B cell (primary cell): Measurements from ENCODE around the gene C17orf50. TPM values are rescaled to one million over a fixed set of nuclear protein-coding genes. Genes with fewer than 3 reads are reported as not detected.

Source experiments
- ATAC-seq: fragments of 200-7000 bp; cut with Tn5 transposase; one replicate; pipeline ENCODE4 v1.10.0; 2021; ENCODE audit warnings: low read depth, mild to moderate bottlenecking, moderate number of reproducible peaks, moderate library complexity
- CTCF ChIA-PET: fragments of 350-600 bp; sonication (Branson Sonifier 250); formaldehyde crosslinking; loops from one replicate; lab custom pipeline; 2021; ENCODE audit warnings: antibody characterized with exemption, inconsistent platforms; lab: Charles Lee
- POLR2A ChIA-PET: fragments of 350-600 bp; sonication (Branson Sonifier 250); formaldehyde crosslinking; loops from one replicate; lab custom pipeline; 2021; ENCODE audit warnings: antibody characterized with exemption; lab: Charles Lee
- DNase-seq: peaks from one replicate; pipeline ENCODE4 v3.0.0; 2013
- H2AFZ ChIP-seq: 2 replicates; pipeline ENCODE4 v1.6.1; 2012; ENCODE audit warnings: mild to moderate bottlenecking, low read depth, low read length; ENCODE audit not compliant: insufficient read depth, poor library complexity, severe bottlenecking
- H3K27ac ChIP-seq, 2 donors: 1 replicate in 1 of 2; 2 replicates in 1 of 2; pipeline ENCODE4 v1.5.1; 2012 to 2013; ENCODE audit warnings: low read length in 2 of 2, mild to moderate bottlenecking in 2 of 2, moderate library complexity in 1 of 2
- H3K27me3 ChIP-seq, 4 experiments: fragments of 200-600 bp in 1 of 4; sonication (generic) in 1 of 4; replicated peaks in 1 of 4; 1 replicate in 2 of 4; 2 replicates in 2 of 4; pipeline versions ENCODE4 v1.6.1 to v1.7.0; 2013 to 2016; ENCODE audit warnings: low read length in 3 of 4, mild to moderate bottlenecking in 2 of 4, mixed read lengths in 1 of 4, moderate library complexity in 1 of 4; ENCODE audit not compliant: insufficient read depth in 4 of 4, control insufficient read depth in 3 of 4; ENCODE audit errors: control extremely low read depth in 1 of 4
- H3K36me3 ChIP-seq, 2 experiments: replicated peaks in 1 of 2; 1 replicate in 1 of 2; 2 replicates in 1 of 2; pipeline versions ENCODE4 v1.6.1 to v1.7.1; 2013; ENCODE audit warnings: low read length in 1 of 2; ENCODE audit not compliant: insufficient read depth in 2 of 2, control insufficient read depth in 1 of 2; ENCODE audit errors: control extremely low read depth in 1 of 2, extremely low read depth in 1 of 2
- H3K4me1 ChIP-seq, 2 donors: fragments of 200-600 bp in 1 of 2; sonication (generic) in 1 of 2; 1 replicate in 1 of 2; 2 replicates in 1 of 2; pipeline versions ENCODE4 v1.5.1 to v1.6.1; 2013 to 2017; ENCODE audit warnings: low read length in 2 of 2; ENCODE audit not compliant: control insufficient read depth in 2 of 2, insufficient read depth in 2 of 2
- H3K4me2 ChIP-seq: replicated peaks from 2 replicates; pipeline ENCODE3; 2012; ENCODE audit warnings: mild to moderate bottlenecking, low read depth, low read length; ENCODE audit not compliant: poor library complexity, severe bottlenecking
- H3K4me3 ChIP-seq, 5 experiments: fragments of 200-600 bp in 1 of 5; sonication (generic) in 1 of 5; 1 replicate in 3 of 5; 2 replicates in 2 of 5; pipeline versions ENCODE4 v1.5.1 to v1.7.0; 2011 to 2016; ENCODE audit warnings: low read length in 4 of 5, mild to moderate bottlenecking in 4 of 5, low read depth in 2 of 5, control low read depth in 1 of 5, moderate library complexity in 1 of 5; ENCODE audit not compliant: insufficient read depth in 1 of 5; ENCODE audit errors: control extremely low read depth in 1 of 5, extremely low read depth in 1 of 5
- H3K79me2 ChIP-seq: fragments of 200-600 bp; sonication (generic); one replicate; pipeline ENCODE4 v1.6.0; 2016; ENCODE audit warnings: low read length; ENCODE audit not compliant: control insufficient read depth, insufficient read depth
- H3K9ac ChIP-seq: fragments of 200-600 bp; sonication (generic); 2 replicates; pipeline ENCODE4 v1.6.1; 2017; ENCODE audit warnings: mild to moderate bottlenecking, low read length, moderate library complexity
- H3K9me3 ChIP-seq, 3 donors: one replicate each; pipeline versions ENCODE4 v1.6.1 to v1.7.1; 2013; ENCODE audit warnings: low read length in 2 of 3; ENCODE audit not compliant: control insufficient read depth in 2 of 3, insufficient read depth in 1 of 3; ENCODE audit errors: control extremely low read depth in 1 of 3
- H4K20me1 ChIP-seq: 2 replicates; pipeline ENCODE4 v1.6.0; 2012; ENCODE audit warnings: mild to moderate bottlenecking, low read length; ENCODE audit not compliant: insufficient read depth, control insufficient read depth, poor library complexity, severe bottlenecking
- H3K27ac Mint-ChIP-seq: one replicate; pipeline ENCODE4 v1.8.0; 2021; ENCODE audit warnings: mixed read lengths
- H3K27me3 Mint-ChIP-seq: one replicate; pipeline ENCODE4 v1.8.0; 2021; ENCODE audit warnings: mixed read lengths
- H3K4me1 Mint-ChIP-seq: one replicate; pipeline ENCODE4 v1.8.0; 2021; ENCODE audit warnings: mixed read lengths
- H3K4me3 Mint-ChIP-seq: one replicate; pipeline ENCODE4 v1.8.0; 2021; ENCODE audit warnings: mixed read lengths
- H3K9me3 Mint-ChIP-seq: one replicate; pipeline ENCODE4 v1.8.0; 2022; ENCODE audit warnings: mixed read lengths; ENCODE audit not compliant: insufficient read depth
- EZH2 ChIP-seq: IDR thresholded peaks from 2 replicates; pipeline ENCODE4 v1.6.1; 2012; ENCODE audit warnings: borderline replicate concordance, low read depth, mild to moderate bottlenecking, moderate library complexity, low read length; ENCODE audit not compliant: insufficient read depth, poor library complexity, severe bottlenecking
- WGBS: methylation state at CpG from one replicate; pipeline ENCODE4 v1.1.5; 2013; ENCODE audit warnings: missing lambda C conversion rate; ENCODE audit not compliant: insufficient coverage; 5-methylcytosine and 5-hydroxymethylcytosine counted together
- intact Hi-C: fragments of 100-400 bp; cut with micrococcal nuclease; formaldehyde crosslinking; loops from one replicate; pipeline ENCODE4 v1.10.0; 2022
- polyA plus RNA-seq: library from polyadenylated mRNA; depleted of rRNA; stranded (reverse); fragments of >200 nt; gene quantifications from 2 replicates; pipeline ENCODE4 v1.2.3, GENCODE V29; 2012
- total RNA-seq, 2 donors: library from RNA; stranded (reverse); fragments of 120-200 nt in 1 of 2; gene quantifications; 1 replicate in 1 of 2; 2 replicates in 1 of 2; pipeline versions ENCODE4 v1.2.3 to v1.2.4, GENCODE V29; 2013 to 2022
- TF ChIP-seq, protein P1 (sequence below): fragments of 200-600 bp; IDR thresholded peaks from one replicate; pipeline ENCODE4 v1.8.0; 2022; ENCODE audit warnings: antibody characterized with exemption, mild to moderate bottlenecking

C17orf50 gene
- total and polyA plus RNA-seq, 2 donors (not counting 1 experiment from before 2014, with no cell fraction given): not detected

GRCh38 chr17:35808962-35809854 lies 48.5 kb downstream of the C17orf50 start, which contains the start of gene TAF15:
TAF15 (plus strand) TSS chr17:35809484; CDS start chr17:35809570, 86 bp downstream.
- ATAC-seq (peak; percentile 87), DNase-seq (peak; percentile 98)
- Mint-ChIP-seq H3K9me3 (no peaks in the 10 kb centered on the region), H3K27me3 (no peaks in the 10 kb centered on the region), H3K4me1 (peaks cover 47% of the 10 kb centered on the region), H3K27ac (peak within 1 kb of the TSS; percentile 97), H3K4me3 (peak within 1 kb of the TSS; percentile 92)
- H3K4me1 ChIP-seq: peaks cover 29 to 34% of the 10 kb centered on the region in 2 donors
- peak within 1 kb of the TSS; percentile 91 to 93 for H3K27ac ChIP-seq
- CTCF ChIA-PET: interaction anchor here (0.7 to 8.7 kb wide), 16 partner anchors 8 to 1140 kb away, joined by 3 to 349 read pairs (median 5); partner anchors contain the start of genes AATF and C17orf50
- H3K9me3 ChIP-seq: no peaks in the 10 kb centered on the region
- peaks cover 41% of the 10 kb centered on the region for H4K20me1 ChIP-seq
- intact Hi-C loops: loop anchor here (1.0 to 10.0 kb wide), 4 partner anchors 45 to 241 kb away; partner anchors contain the start of gene AP2B1
- peak within 1 kb of the TSS; percentile 60 for H2AFZ ChIP-seq
- H3K9ac ChIP-seq: peak within 1 kb of the TSS; percentile 97
- POLR2A ChIA-PET: interaction anchor here (1.0 to 2.8 kb wide), 6 partner anchors 9 to 231 kb away, joined by 3 to 33 read pairs (median 6); partner anchors contain the start of genes MMP28 and PEX12
- no peaks in the 10 kb centered on the region for H3K27me3 ChIP-seq
- H3K4me2 ChIP-seq: peak within 1 kb of the TSS; percentile 85
- peaks cover 49% of the 10 kb centered on the region for H3K79me2 ChIP-seq
- WGBS: under 1% methylated on average over 58 of the region's 71 CpGs
- H3K4me3 ChIP-seq: peak within 1 kb of the TSS; percentile 71 to 92 (median 90)
- no peaks in the 10 kb centered on the region for H3K36me3 ChIP-seq
- TF ChIP-seq EZH2: no peak
- TF ChIP-seq, protein P1, sequence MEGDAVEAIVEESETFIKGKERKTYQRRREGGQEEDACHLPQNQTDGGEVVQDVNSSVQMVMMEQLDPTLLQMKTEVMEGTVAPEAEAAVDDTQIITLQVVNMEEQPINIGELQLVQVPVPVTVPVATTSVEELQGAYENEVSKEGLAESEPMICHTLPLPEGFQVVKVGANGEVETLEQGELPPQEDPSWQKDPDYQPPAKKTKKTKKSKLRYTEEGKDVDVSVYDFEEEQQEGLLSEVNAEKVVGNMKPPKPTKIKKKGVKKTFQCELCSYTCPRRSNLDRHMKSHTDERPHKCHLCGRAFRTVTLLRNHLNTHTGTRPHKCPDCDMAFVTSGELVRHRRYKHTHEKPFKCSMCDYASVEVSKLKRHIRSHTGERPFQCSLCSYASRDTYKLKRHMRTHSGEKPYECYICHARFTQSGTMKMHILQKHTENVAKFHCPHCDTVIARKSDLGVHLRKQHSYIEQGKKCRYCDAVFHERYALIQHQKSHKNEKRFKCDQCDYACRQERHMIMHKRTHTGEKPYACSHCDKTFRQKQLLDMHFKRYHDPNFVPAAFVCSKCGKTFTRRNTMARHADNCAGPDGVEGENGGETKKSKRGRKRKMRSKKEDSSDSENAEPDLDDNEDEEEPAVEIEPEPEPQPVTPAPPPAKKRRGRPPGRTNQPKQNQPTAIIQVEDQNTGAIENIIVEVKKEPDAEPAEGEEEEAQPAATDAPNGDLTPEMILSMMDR: peak; percentile 81
